Muscle of back (tissue), 13 donors: ENCODE measurements around the gene SCNN1B. TPM values are rescaled to one million over a fixed set of nuclear protein-coding genes. Genes with fewer than 3 reads are reported as not detected.
"Not testable (repeated sequence)": the region's sequence is repeated elsewhere in the genome, so short reads cannot be mapped to it uniquely, and the experiment has no call there.

Source experiments
- DNase-seq, 3 donors: peaks; one replicate each; pipeline versions ENCODE4 v3.0.0 to v3.0.0-alpha.2; 2013
- long read RNA-seq, 9 donors: transcript quantifications; one replicate each; lab custom pipeline, GENCODE V29; 2026
- polyA plus RNA-seq, 10 donors: library from polyadenylated mRNA; unstranded; fragments of 120-200 nt; gene quantifications; one replicate each; pipeline ENCODE4 v1.2.1, GENCODE V29; 2013; ENCODE audit not compliant: insufficient read length in 10 of 10

SCNN1B gene
- 1 to 10 TPM in 1 of 10 donors, under 1 TPM in 7, not detected in 2; 0.12 to 1.9 (median 0.24) TPM for polyA plus RNA-seq
- long read RNA-seq, donor 1: 0 reads
- long read RNA-seq, donor 2: 0 reads
- long read RNA-seq, donor 3: 0 reads
- long read RNA-seq, donor 4: 0 reads
- long read RNA-seq, donor 5: 0 reads
- long read RNA-seq, donor 6: 0 reads
- long read RNA-seq, donor 7: 0 reads
- long read RNA-seq, donor 8: 0 reads
- long read RNA-seq, donor 9: 0 reads

GRCh38 chr16:23302045-23302956, at the start of gene SCNN1B:
Gene SCNN1B (plus strand): TSS chr16:23302302. CDS start chr16:23348600, 46,298 bp downstream.
- no peak for DNase-seq

GRCh38 chr16:23252310-23252709, 49.8 kb upstream of the SCNN1B start:
- no peak for DNase-seq

GRCh38 chr16:23253650-23254049, 48.5 kb upstream of the SCNN1B start:
- DNase-seq: not testable (repeated sequence)

GRCh38 chr16:23254338-23254737, 47.8 kb upstream of the SCNN1B start:
- peak in 1 of 3 donors; percentile 23 for DNase-seq

GRCh38 chr16:23255000-23255399, 47.1 kb upstream of the SCNN1B start:
- DNase-seq: no peak

- DNase-seq: no peak
Measured at GRCh38 chr16:23256440-23256839, 45.7 kb upstream of the SCNN1B start.

GRCh38 chr16:23257682-23258081, 44.4 kb upstream of the SCNN1B start:
- DNase-seq: no peak

GRCh38 chr16:23258919-23259237, 43.2 kb upstream of the SCNN1B start:
- DNase-seq: no peak

- DNase-seq: no peak
Measured at GRCh38 chr16:23267647-23268046, 34.5 kb upstream of the SCNN1B start.

- no peak for DNase-seq
Measured at GRCh38 chr16:23268561-23268960, 33.5 kb upstream of the SCNN1B start.

- DNase-seq: no peak
Measured at GRCh38 chr16:23269248-23269953, 32.7 kb upstream of the SCNN1B start.

GRCh38 chr16:23270654-23271053, 31.4 kb upstream of the SCNN1B start:
- DNase-seq: no peak

GRCh38 chr16:23274968-23275367, 27.1 kb upstream of the SCNN1B start:
- DNase-seq: no peak

- DNase-seq: no peak
Measured at GRCh38 chr16:23276821-23277220, 25.3 kb upstream of the SCNN1B start.

GRCh38 chr16:23278031-23278430, 24.1 kb upstream of the SCNN1B start:
- no peak for DNase-seq

GRCh38 chr16:23279721-23280153, 22.4 kb upstream of the SCNN1B start:
- DNase-seq: peak in 1 of 3 donors; percentile 10

- no peak for DNase-seq
Measured at GRCh38 chr16:23280483-23280967, 21.6 kb upstream of the SCNN1B start.

- no peak for DNase-seq
Measured at GRCh38 chr16:23282568-23282967, 19.5 kb upstream of the SCNN1B start.

- no peak for DNase-seq
Measured at GRCh38 chr16:23283571-23283970, 18.5 kb upstream of the SCNN1B start.

- no peak for DNase-seq
Measured at GRCh38 chr16:23284584-23284983, 17.5 kb upstream of the SCNN1B start.

- DNase-seq: no peak
Measured at GRCh38 chr16:23286131-23286532, 16.0 kb upstream of the SCNN1B start.

- no peak for DNase-seq
Measured at GRCh38 chr16:23288209-23288608, 13.9 kb upstream of the SCNN1B start.
